Right lobe of liver (tissue), 6 donors: Measurements from ENCODE around the gene CCDC86. TPM values are rescaled to one million over a fixed set of nuclear protein-coding genes. Genes with fewer than 3 reads are reported as not detected.

ENCODE experiments used
- ATAC-seq, 4 donors: fragments of 200-7000 bp; cut with Tn5 transposase; one replicate each; pipeline ENCODE4 v1.9.1; 2020; ENCODE audit warnings: mild to moderate bottlenecking in 4 of 4, moderate library complexity in 4 of 4
- DNase-seq, 3 donors: peaks; one replicate each; pipeline ENCODE4 v3.0.0-alpha.2; 2020
- H3K27ac ChIP-seq, 3 donors: fragments of 200-600 bp; one replicate each; pipeline ENCODE4 v1.8.0; 2022
- H3K27me3 ChIP-seq, 2 donors: fragments of 200-600 bp; one replicate each; pipeline ENCODE4 v1.8.0; 2022
- H3K36me3 ChIP-seq, 4 donors: fragments of 200-600 bp; sonication (generic) in 1 of 4; one replicate each; pipeline versions ENCODE4 v1.5.1 to v1.8.0; 2017 to 2022; ENCODE audit warnings: control low read depth in 1 of 4
- H3K4me1 ChIP-seq, 4 donors: fragments of 200-600 bp; sonication (generic) in 1 of 4; one replicate each; pipeline versions ENCODE4 v1.5.1 to v1.8.0; 2017 to 2022; ENCODE audit warnings: control low read depth in 1 of 4
- H3K4me3 ChIP-seq, 3 donors: fragments of 200-600 bp; one replicate each; pipeline ENCODE4 v1.8.0; 2022
- H3K9me3 ChIP-seq, 4 donors: fragments of 200-600 bp; sonication (generic) in 1 of 4; one replicate each; pipeline versions ENCODE4 v1.5.1 to v1.8.0; 2017 to 2022; ENCODE audit warnings: control low read depth in 1 of 4
- CTCF ChIP-seq, 4 donors: fragments of 200-600 bp in 3 of 4; fragments of 450-650 bp in 1 of 4; IDR thresholded peaks; one replicate each; pipeline versions ENCODE4 v1.5.1 to v1.8.0; 2016 to 2022; ENCODE audit warnings: antibody characterized with exemption in 4 of 4, mild to moderate bottlenecking in 2 of 4
- POLR2A ChIP-seq: fragments of 450-650 bp; IDR thresholded peaks from one replicate; pipeline ENCODE4 v1.6.1; 2017; ENCODE audit warnings: antibody characterized with exemption, mild to moderate bottlenecking
- WGBS: methylation state at CpG from one replicate; pipeline ENCODE4 v1.1.6; 2018; ENCODE audit warnings: low coverage, low lambda C conversion rate; ENCODE audit not compliant: insufficient coverage; ENCODE audit errors: missing lambda C conversion rate; 5-methylcytosine and 5-hydroxymethylcytosine counted together
- intact Hi-C, 2 donors: fragments of 100-400 bp; cut with DNase I; formaldehyde crosslinking; loops; one replicate each; pipeline versions ENCODE4 v1.11.2 to v1.14.1; 2022
- total RNA-seq, 6 experiments: library from RNA; depleted of rRNA in 2 of 6; stranded (reverse); fragments of >200 nt in 2 of 6; fragmentation: NEBNext Ultra II Directional in 3 of 6; extraction: Animal tissue kit (Norgen Biotek cat#: 25700) in 3 of 6; gene quantifications; one replicate each; pipeline versions ENCODE4 v1.1.0 to v1.2.4, GENCODE V29; 2016 to 2023
- donor health status: DM: no; HTN: yes; CAD: no.
- donor health status: DM: no; HTN: no; CAD: no.
- donor health status: DM: no; HTN: no; CAD: no.
- donor health status: DM: no; HTN: yes; CAD: no.
- donor health status: DM: no; HTN: yes; CAD: no.

The CCDC86 gene
- total RNA-seq, 6 experiments from 2014 or later, result 4.9 to 17.8 (median 8.6) TPM

- no peaks in the 10 kb centered on the region for H3K4me1 ChIP-seq
- H3K4me3 ChIP-seq, result no peak overlapping the region
- H3K36me3 ChIP-seq, result no peaks in the 10 kb centered on the region
- no peaks in the 10 kb centered on the region for H3K9me3 ChIP-seq
- DNase-seq (no peak), ATAC-seq (no peak)
- no peak overlapping the region for H3K27ac ChIP-seq
- WGBS, result 86% methylated on average over 10 of the region's 15 CpGs
- intact Hi-C loops, result no loop called here
- H3K27me3 ChIP-seq, result no peaks in the 10 kb centered on the region
- TF ChIP-seq CTCF (IDR thresholded peaks at IDR 0.05), result no peak
- TF ChIP-seq POLR2A, result no peak
Observed at GRCh38 chr11:60859616-60860250, 17.8 kb downstream of the CCDC86 start.

- DNase-seq (no peak), ATAC-seq (no peak)
- 32% methylated on average over 3 of the region's 7 CpGs for WGBS
- Histone ChIP-seq H3K27me3 (no peaks in the 10 kb centered on the region), H3K4me3 (no peak overlapping the region), H3K27ac (no peak overlapping the region), H3K36me3 (no peaks in the 10 kb centered on the region), H3K4me1 (no peaks in the 10 kb centered on the region), H3K9me3 (no peaks in the 10 kb centered on the region)
- intact Hi-C loops, result no loop called here
- TF ChIP-seq POLR2A, result no peak
- no peak for TF ChIP-seq CTCF (IDR thresholded peaks at IDR 0.05)
Observed at GRCh38 chr11:60860943-60861342, 19.0 kb downstream of the CCDC86 start.

- Histone ChIP-seq H3K4me1 (no peaks in the 10 kb centered on the region), H3K36me3 (no peaks in the 10 kb centered on the region), H3K27me3 (no peaks in the 10 kb centered on the region), H3K27ac (no peak overlapping the region), H3K4me3 (no peak overlapping the region), H3K9me3 (no peaks in the 10 kb centered on the region)
- ATAC-seq (no peak), DNase-seq (no peak)
- WGBS, result 88% methylated on average over 8 of the region's 9 CpGs
- intact Hi-C loops, result no loop called here
- TF ChIP-seq POLR2A, result no peak
- no peak for TF ChIP-seq CTCF (IDR thresholded peaks at IDR 0.05)
Observed at GRCh38 chr11:60862171-60862570, 20.3 kb downstream of the CCDC86 start.

- DNase-seq, result no peak
- no peak for TF ChIP-seq POLR2A
- TF ChIP-seq CTCF (IDR thresholded peaks at IDR 0.05), result no peak
- Histone ChIP-seq H3K9me3 (no peaks in the 10 kb centered on the region), H3K4me1 (no peaks in the 10 kb centered on the region), H3K27ac (no peak overlapping the region), H3K4me3 (no peak overlapping the region), H3K36me3 (no peaks in the 10 kb centered on the region), H3K27me3 (no peaks in the 10 kb centered on the region)
- 67% methylated on average over 13 of the region's 16 CpGs for WGBS
- ATAC-seq, result no peak
- intact Hi-C loops, result no loop called here
Observed at GRCh38 chr11:60863550-60864521, 21.9 kb downstream of the CCDC86 start.
